Measurements from ENCODE around the gene CEP112.

DNA sequence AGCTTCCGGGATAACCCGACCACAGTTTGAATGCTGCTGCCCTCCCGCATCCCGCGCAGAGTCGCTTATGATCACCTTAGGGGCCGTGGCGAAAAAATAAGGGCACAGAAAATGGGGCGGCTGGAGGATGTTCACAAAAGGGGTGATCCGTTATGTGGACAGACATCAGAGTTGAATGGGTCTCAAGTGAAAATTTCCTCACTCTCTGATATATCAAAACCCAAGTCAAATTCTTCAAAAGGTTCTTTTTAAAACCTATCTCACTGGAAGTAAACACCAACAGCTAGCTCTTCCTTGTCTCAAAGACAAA lies 400 bp upstream of the CEP112 start:
- no peak for TF ChIP-seq POLR2A (IDR thresholded peaks at IDR 0.05; ENCODE audit: low read length)
- no peak for TF ChIP-seq GATA1 (IDR thresholded peaks at IDR 0.05; ENCODE audit: low read depth, low read length)

Data from erythroblast (primary cell).